IMR-90 (cell line): ENCODE data around the gene ANGPTL7. TPM values are rescaled to one million over a fixed set of nuclear protein-coding genes. Genes with fewer than 3 reads are reported as not detected.

ENCODE experiments used
- ATAC-seq: fragments of 200-7000 bp; cut with Tn5 transposase; 2 replicates; pipeline ENCODE4 v1.9.1; 2020; ENCODE audit warnings: low read depth, mild to moderate bottlenecking, moderate library complexity
- BruUV-seq: library from RNA; stranded (reverse); fragments of 400-500 nt; replicated peaks from 2 replicates; lab custom pipeline; 2021; lab: Mats Ljungman, UMichigan
- CTCF ChIA-PET: fragments of 300-600 bp; formaldehyde crosslinking; extraction: SDS; loops from one replicate; lab custom pipeline; 2021; ENCODE audit warnings: antibody characterized with exemption; lab: Yijun Ruan, JAX
- POLR2A ChIA-PET: fragments of 300-600 bp; sonication (Branson Sonifier 250); formaldehyde crosslinking; loops from one replicate; lab custom pipeline; 2022; ENCODE audit warnings: antibody characterized with exemption; ENCODE audit not compliant: unreplicated experiment; lab: Charles Lee
- DNase-seq: peaks from one replicate; pipeline ENCODE4 v3.0.0; 2013
- H2AFZ ChIP-seq: replicated peaks from 2 replicates; pipeline ENCODE3; 2013; ENCODE audit warnings: low read length, mild to moderate bottlenecking; ENCODE audit not compliant: poor library complexity
- H2AK5ac ChIP-seq: 2 replicates; pipeline ENCODE4 v1.6.1; 2013; ENCODE audit warnings: low read depth, low read length, inconsistent platforms
- H2AK9ac ChIP-seq: replicated peaks from 2 replicates; pipeline ENCODE3; 2013; ENCODE audit warnings: mild to moderate bottlenecking, low read depth, low read length, moderate library complexity; ENCODE audit not compliant: poor library complexity
- H2BK120ac ChIP-seq: 2 replicates; pipeline ENCODE4 v1.6.1; 2013; ENCODE audit warnings: low read depth, low read length, inconsistent platforms
- H2BK15ac ChIP-seq: 3 replicates; pipeline ENCODE4 v1.6.1; 2013; ENCODE audit warnings: low read depth, low read length, inconsistent platforms
- H2BK20ac ChIP-seq: 2 replicates; pipeline ENCODE4 v1.6.1; 2013; ENCODE audit warnings: low read depth, mild to moderate bottlenecking, inconsistent platforms, low read length, moderate library complexity
- H2BK5ac ChIP-seq: 2 replicates; pipeline ENCODE4 v1.6.1; 2013; ENCODE audit warnings: mild to moderate bottlenecking, low read depth, low read length, inconsistent platforms; ENCODE audit not compliant: poor library complexity, severe bottlenecking
- H3K14ac ChIP-seq: replicated peaks from 2 replicates; pipeline ENCODE4 v1.6.1; 2013; ENCODE audit warnings: low read depth, low read length, inconsistent platforms
- H3K18ac ChIP-seq: 2 replicates; pipeline ENCODE4 v1.6.1; 2013; ENCODE audit warnings: low read depth, low read length, control low read depth
- H3K23ac ChIP-seq: 2 replicates; pipeline ENCODE4 v1.6.1; 2013; ENCODE audit warnings: low read depth, low read length, inconsistent platforms
- H3K27ac ChIP-seq: 2 replicates; pipeline ENCODE4 v1.5.1; 2013; ENCODE audit warnings: mild to moderate bottlenecking, control low read depth, low read length; ENCODE audit not compliant: insufficient read depth
- H3K27me3 ChIP-seq: 2 replicates; pipeline ENCODE4 v1.6.1; 2013; ENCODE audit warnings: low read length; ENCODE audit not compliant: control insufficient read depth, insufficient read depth
- H3K36me3 ChIP-seq: 2 replicates; pipeline ENCODE4 v1.6.1; 2013; ENCODE audit warnings: low read length, mixed read lengths; ENCODE audit not compliant: control insufficient read depth, insufficient read depth
- H3K4ac ChIP-seq: 2 replicates; pipeline ENCODE4 v1.6.1; 2013; ENCODE audit warnings: low read depth, low read length, inconsistent platforms
- H3K4me1 ChIP-seq: 2 replicates; pipeline ENCODE4 v1.6.1; 2013; ENCODE audit warnings: low read length, mixed read lengths; ENCODE audit not compliant: control insufficient read depth, insufficient read depth
- H3K4me2 ChIP-seq: 2 replicates; pipeline ENCODE4 v1.6.1; 2013; ENCODE audit warnings: low read depth, mild to moderate bottlenecking, control low read depth, low read length, moderate library complexity
- H3K4me3 ChIP-seq: 2 replicates; pipeline ENCODE4 v1.5.1; 2013; ENCODE audit warnings: low read depth, mild to moderate bottlenecking, control low read depth, low read length, moderate library complexity; ENCODE audit not compliant: insufficient read depth
- H3K56ac ChIP-seq: 2 replicates; pipeline ENCODE4 v1.6.1; 2013; ENCODE audit warnings: low read length, inconsistent platforms; ENCODE audit not compliant: insufficient read depth; ENCODE audit errors: extremely low read depth
- H3K79me1 ChIP-seq, 2 experiments: 2 replicates each; pipeline ENCODE4 v1.6.1; 2013; ENCODE audit warnings: low read length in 2 of 2, inconsistent platforms in 1 of 2, low read depth in 1 of 2
- H3K9ac ChIP-seq: 2 replicates; pipeline ENCODE4 v1.6.1; 2013; ENCODE audit warnings: low read depth, low read length, control low read depth
- H3K9me1 ChIP-seq: 2 replicates; pipeline ENCODE4 v1.6.1; 2013; ENCODE audit warnings: low read length, inconsistent platforms; ENCODE audit not compliant: insufficient read depth
- H3K9me3 ChIP-seq: 2 replicates; pipeline ENCODE4 v1.6.1; 2013; ENCODE audit warnings: low read length; ENCODE audit not compliant: control insufficient read depth, insufficient read depth
- H4K20me1 ChIP-seq: 2 replicates; pipeline ENCODE4 v1.6.1; 2013; ENCODE audit warnings: low read length, inconsistent platforms; ENCODE audit not compliant: insufficient read depth
- H4K5ac ChIP-seq: 2 replicates; pipeline ENCODE4 v1.6.1; 2013; ENCODE audit warnings: mild to moderate bottlenecking, low read depth, low read length, control low read depth
- H4K8ac ChIP-seq, 2 experiments: 2 replicates each; pipeline ENCODE4 v1.6.1; 2013; ENCODE audit warnings: low read depth in 2 of 2, low read length in 2 of 2, control low read depth in 1 of 2, inconsistent platforms in 1 of 2
- H4K91ac ChIP-seq: 2 replicates; pipeline ENCODE4 v1.6.1; 2013; ENCODE audit warnings: low read depth, low read length, inconsistent platforms; ENCODE audit not compliant: insufficient read depth
- BHLHE40 ChIP-seq: fragments of 150-350 bp; IDR thresholded peaks from 2 replicates; pipeline ENCODE4 v1.6.1; 2016; ENCODE audit warnings: mild to moderate bottlenecking, low read depth, low read length
- CEBPB ChIP-seq: IDR thresholded peaks from 2 replicates; pipeline ENCODE4 v1.6.1; 2012; ENCODE audit warnings: low read depth, low read length, improper control_type of control experiment
- CHD1 ChIP-seq: IDR thresholded peaks from 2 replicates; pipeline ENCODE4 v1.6.1; 2012; ENCODE audit warnings: low read depth, low read length, improper control_type of control experiment
- CTCF ChIP-seq: conservative IDR thresholded peaks from 2 replicates; pipeline ENCODE4 v1.5.1; 2012; ENCODE audit warnings: mild to moderate bottlenecking, low read depth, low read length, improper control_type of control experiment
- ELK1 ChIP-seq: fragments of 150-350 bp; IDR thresholded peaks from 2 replicates; pipeline ENCODE4 v1.6.1; 2016; ENCODE audit warnings: low read depth, mild to moderate bottlenecking, low read length, moderate library complexity, borderline replicate concordance
- FOS ChIP-seq: fragments of 150-350 bp; IDR thresholded peaks from 2 replicates; pipeline ENCODE4 v1.6.1; 2016; ENCODE audit warnings: low read depth, low read length
- MAFK ChIP-seq: IDR thresholded peaks from 2 replicates; pipeline ENCODE4 v1.6.1; 2012; ENCODE audit warnings: low read depth, low read length, improper control_type of control experiment
- MAZ ChIP-seq: IDR thresholded peaks from 2 replicates; pipeline ENCODE4 v1.6.1; 2012; ENCODE audit warnings: low read depth, mild to moderate bottlenecking, low read length, improper control_type of control experiment, moderate library complexity, borderline replicate concordance
- MXI1 ChIP-seq: IDR thresholded peaks from 2 replicates; pipeline ENCODE4 v1.6.1; 2012; ENCODE audit warnings: low read depth, mild to moderate bottlenecking, low read length, moderate library complexity, borderline replicate concordance
- NFE2L2 ChIP-seq: fragments of 150-350 bp; IDR thresholded peaks from 2 replicates; pipeline ENCODE4 v1.6.1; 2016; ENCODE audit warnings: low read depth, mild to moderate bottlenecking, low read length
- POLR2A ChIP-seq: IDR thresholded peaks from 2 replicates; pipeline ENCODE4 v1.6.1; 2012; ENCODE audit warnings: mild to moderate bottlenecking, low read depth, low read length
- RAD21 ChIP-seq: IDR thresholded peaks from 2 replicates; pipeline ENCODE4 v1.6.1; 2012; ENCODE audit warnings: low read length, improper control_type of control experiment
- RCOR1 ChIP-seq: IDR thresholded peaks from 2 replicates; pipeline ENCODE4 v1.6.1; 2012; ENCODE audit warnings: mild to moderate bottlenecking, low read length, improper control_type of control experiment; ENCODE audit not compliant: insufficient replicate concordance
- RFX5 ChIP-seq: IDR thresholded peaks from 2 replicates; pipeline ENCODE4 v1.8.0; 2012; ENCODE audit warnings: low read depth, mild to moderate bottlenecking, low read length, moderate library complexity
- USF2 ChIP-seq: fragments of 150-350 bp; IDR thresholded peaks from 2 replicates; pipeline ENCODE4 v1.6.1; 2017; ENCODE audit warnings: mild to moderate bottlenecking, antibody characterized with exemption, low read length, low read depth
- WGBS, 2 experiments: methylation state at CpG; one replicate each; pipeline versions ENCODE4 v1.1.5 to v1.1.7; 2013; ENCODE audit warnings: missing lambda C conversion rate in 2 of 2; ENCODE audit not compliant: insufficient read length in 1 of 2; ENCODE audit errors: extremely low coverage in 2 of 2; 5-methylcytosine and 5-hydroxymethylcytosine counted together
- dilution Hi-C: fragments of 300-500 bp; cut with HindIII; formaldehyde crosslinking; loops from one replicate; pipeline ENCODE4 v1.14.3; 2018; ENCODE audit warnings: low sequenced_read_pairs; ENCODE audit not compliant: unreplicated experiment
- in situ Hi-C: fragments of 300-500 bp; cut with MboI; formaldehyde crosslinking; loops from 3 replicates; pipeline ENCODE4 v1.14.3; 2019; ENCODE audit warnings: low sequenced_read_pairs, inconsistent platforms, mixed read lengths
- intact Hi-C: fragments of 100-400 bp; cut with micrococcal nuclease; formaldehyde crosslinking; loops from 2 replicates; pipeline ENCODE4 v1.10.0; 2022
- polyA plus RNA-seq, 3 experiments: library from polyadenylated mRNA; depleted of rRNA; stranded (reverse); fragments of >200 nt; gene quantifications; 2 replicates each; pipeline ENCODE4 v1.2.3, GENCODE V29; 2012; ENCODE audit warnings: low replicate concordance in 1 of 3
- total RNA-seq: library from RNA; depleted of rRNA; stranded (reverse); fragments of >200 nt; gene quantifications from 2 replicates; pipeline ENCODE4 v1.2.3, GENCODE V29; 2012

The ANGPTL7 gene
- total and polyA plus RNA-seq, 2 of the 4 experiments (the other 2 are of a cell fraction), result under 0.01 TPM; not detected in 1

- H2AK5ac ChIP-seq, result no peak overlapping the region; the same call in 1 of the 2 replicates
- no peak for TF ChIP-seq USF2
- no peak for TF ChIP-seq CTCF
- no peak for TF ChIP-seq ELK1
- no peak for TF ChIP-seq RAD21
- TF ChIP-seq POLR2A, result no peak
- TF ChIP-seq MAZ, result no peak
- TF ChIP-seq MXI1, result no peak
- TF ChIP-seq CHD1, result no peak
- TF ChIP-seq MAFK, result no peak
- no peak for TF ChIP-seq FOS
- TF ChIP-seq CEBPB, result no peak
- TF ChIP-seq RCOR1, result no peak
- TF ChIP-seq RFX5, result no peak
- no peak for TF ChIP-seq BHLHE40
- TF ChIP-seq NFE2L2, result no peak
- H2BK5ac ChIP-seq, result no peak overlapping the region
- no peak overlapping the region for H3K9ac ChIP-seq
- peak overlapping the region; percentile 20; the same call in 1 of the 2 replicates for H3K4ac ChIP-seq
- peaks cover 17% of the 10 kb centered on the region for H3K4me1 ChIP-seq
- H3K4me3 ChIP-seq, result no peak overlapping the region
- H2AFZ ChIP-seq, result no peak overlapping the region
- peaks cover 5 to 18% of the 10 kb centered on the region in 2 experiments for H3K79me1 ChIP-seq
- no peak overlapping the region for H4K8ac ChIP-seq
- no peak overlapping the region for H3K27ac ChIP-seq
- no peak overlapping the region for H3K18ac ChIP-seq
- H3K27me3 ChIP-seq, result no peaks in the 10 kb centered on the region
- H4K5ac ChIP-seq, result no peak overlapping the region
- H4K20me1 ChIP-seq, result no peaks in the 10 kb centered on the region
- DNase-seq (peak; percentile 33), ATAC-seq (peak; percentile 21; the same call in 1 of the 2 replicates)
- intact Hi-C loops, result no loop called here
- H3K56ac ChIP-seq, result no peak overlapping the region
- H3K9me1 ChIP-seq, result peaks cover 14% of the 10 kb centered on the region
- H3K4me2 ChIP-seq, result no peak overlapping the region
- WGBS, 2 experiments, result 98% methylated on average over 6 of the region's 11 CpGs; no CpG with 5 or more reads in 1 of the 2 experiments
- in situ Hi-C loops, result no loop called here
- ChIA-PET POLR2A (no interaction called here), CTCF (no interaction called here)
- H2BK120ac ChIP-seq, result no peak overlapping the region
- no peaks in the 10 kb centered on the region for H3K9me3 ChIP-seq
- no TSS peak for BruUV-seq
- H3K23ac ChIP-seq, result no peak overlapping the region; the same call in 1 of the 2 replicates
- no peak overlapping the region for H2BK15ac ChIP-seq
- no peak overlapping the region for H2BK20ac ChIP-seq
- peak overlapping the region; percentile 6; the same call in 1 of the 2 replicates for H3K14ac ChIP-seq
- peaks cover 1% of the 10 kb centered on the region for H3K36me3 ChIP-seq
- dilution Hi-C loops, result no loop called here
- no peak overlapping the region for H4K91ac ChIP-seq
- peak overlapping the region; percentile 17 for H2AK9ac ChIP-seq
These were observed 13.0 kb upstream of the ANGPTL7 start for GRCh38 chr1:11176081-11176706.
